Fibroblast of lung (primary cell): ENCODE measurements around the gene MBTPS2.

Experiments
- EZH2 ChIP-seq: IDR thresholded peaks from 2 replicates; pipeline ENCODE4 v1.5.1; 2012; ENCODE audit warnings: low read length, control low read depth, mild to moderate bottlenecking; ENCODE audit errors: missing control alignments
- TF ChIP-seq, protein P1 (sequence below), 2 donors: IDR thresholded peaks in 1 of 2; conservative IDR thresholded peaks in 1 of 2; 1 replicate in 1 of 2; 2 replicates in 1 of 2; pipeline ENCODE4 v1.5.1; 2011 to 2012; ENCODE audit warnings: low read length in 2 of 2, control low read depth in 1 of 2, inconsistent platforms in 1 of 2, low read depth in 1 of 2, mild to moderate bottlenecking in 1 of 2

DNA sequence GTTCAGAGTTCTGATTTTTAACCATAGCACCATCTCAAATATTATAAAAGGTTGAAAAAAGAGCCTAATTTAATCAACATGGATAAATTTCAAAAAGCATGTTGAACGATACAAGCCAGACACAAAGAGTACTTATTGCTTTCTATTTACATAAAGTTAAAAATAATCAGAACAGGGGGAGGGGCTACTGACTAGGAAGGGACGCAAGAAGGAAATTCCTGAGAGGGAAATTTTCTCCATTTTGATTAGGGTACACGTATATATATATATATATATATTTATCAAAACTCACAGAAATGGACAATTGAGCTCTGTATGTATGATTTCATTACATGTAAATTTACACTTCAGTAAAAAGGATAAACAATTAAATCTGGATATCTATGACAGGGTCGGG, 482 bp upstream of the MBTPS2 start:
- TF ChIP-seq, protein P1, sequence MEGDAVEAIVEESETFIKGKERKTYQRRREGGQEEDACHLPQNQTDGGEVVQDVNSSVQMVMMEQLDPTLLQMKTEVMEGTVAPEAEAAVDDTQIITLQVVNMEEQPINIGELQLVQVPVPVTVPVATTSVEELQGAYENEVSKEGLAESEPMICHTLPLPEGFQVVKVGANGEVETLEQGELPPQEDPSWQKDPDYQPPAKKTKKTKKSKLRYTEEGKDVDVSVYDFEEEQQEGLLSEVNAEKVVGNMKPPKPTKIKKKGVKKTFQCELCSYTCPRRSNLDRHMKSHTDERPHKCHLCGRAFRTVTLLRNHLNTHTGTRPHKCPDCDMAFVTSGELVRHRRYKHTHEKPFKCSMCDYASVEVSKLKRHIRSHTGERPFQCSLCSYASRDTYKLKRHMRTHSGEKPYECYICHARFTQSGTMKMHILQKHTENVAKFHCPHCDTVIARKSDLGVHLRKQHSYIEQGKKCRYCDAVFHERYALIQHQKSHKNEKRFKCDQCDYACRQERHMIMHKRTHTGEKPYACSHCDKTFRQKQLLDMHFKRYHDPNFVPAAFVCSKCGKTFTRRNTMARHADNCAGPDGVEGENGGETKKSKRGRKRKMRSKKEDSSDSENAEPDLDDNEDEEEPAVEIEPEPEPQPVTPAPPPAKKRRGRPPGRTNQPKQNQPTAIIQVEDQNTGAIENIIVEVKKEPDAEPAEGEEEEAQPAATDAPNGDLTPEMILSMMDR (conservative IDR thresholded peaks at IDR 0.05 in 1 of 2, IDR thresholded peaks at IDR 0.05 in 1 of 2; ENCODE audit: low read depth in 1 of 2, low read length in 2 of 2), result no peak
- no peak for TF ChIP-seq EZH2
